CD4-positive, alpha-beta T cell (primary cell): ENCODE data around the gene RASGRP4. TPM values are rescaled to one million over a fixed set of nuclear protein-coding genes. Genes with fewer than 3 reads are reported as not detected.

Experiments
- ATAC-seq: fragments of 200-7000 bp; cut with Tn5 transposase; one replicate; pipeline ENCODE4 v1.10.0; 2022; ENCODE audit warnings: mild to moderate bottlenecking; ENCODE audit not compliant: poor library complexity
- CTCF ChIA-PET: fragments of 350-600 bp; sonication (Branson Sonifier 250); formaldehyde crosslinking; loops from one replicate; lab custom pipeline; 2021; ENCODE audit warnings: antibody characterized with exemption, inconsistent platforms; lab: Charles Lee
- POLR2A ChIA-PET: fragments of 350-600 bp; sonication (Branson Sonifier 250); formaldehyde crosslinking; loops from one replicate; lab custom pipeline; 2021; ENCODE audit warnings: antibody characterized with exemption, inconsistent platforms; lab: Charles Lee
- DNase-seq, 14 experiments: peaks; one replicate each; pipeline ENCODE4 v3.0.0-alpha.2; 2013 to 2020; ENCODE audit warnings: mixed read lengths in 2 of 14
- H3K27ac ChIP-seq, 2 donors: one replicate each; pipeline versions ENCODE4 v1.5.1 to v1.7.0; 2013; ENCODE audit warnings: low read length in 2 of 2, low read depth in 1 of 2, mild to moderate bottlenecking in 1 of 2
- H3K27me3 ChIP-seq, 2 experiments: 1 replicate in 1 of 2; 2 replicates in 1 of 2; pipeline versions ENCODE4 v1.6.1 to v1.7.0; 2013; ENCODE audit warnings: low read length in 2 of 2, control low read depth in 1 of 2, mild to moderate bottlenecking in 1 of 2, moderate library complexity in 1 of 2; ENCODE audit not compliant: insufficient read depth in 2 of 2, control insufficient read depth in 1 of 2
- H3K36me3 ChIP-seq: one replicate; pipeline ENCODE4 v1.6.1; 2013; ENCODE audit warnings: low read length, control low read depth; ENCODE audit not compliant: insufficient read depth
- H3K4me1 ChIP-seq: one replicate; pipeline ENCODE4 v1.6.1; 2013; ENCODE audit warnings: low read length, control low read depth; ENCODE audit not compliant: insufficient read depth
- H3K4me3 ChIP-seq: one replicate; pipeline ENCODE4 v1.5.1; 2013; ENCODE audit warnings: mild to moderate bottlenecking, low read length, moderate library complexity
- H3K9me3 ChIP-seq, 2 experiments: 1 replicate in 1 of 2; 2 replicates in 1 of 2; pipeline versions ENCODE4 v1.6.1 to v1.7.0; 2013; ENCODE audit warnings: low read length in 2 of 2, mild to moderate bottlenecking in 2 of 2, control low read depth in 1 of 2, moderate library complexity in 1 of 2; ENCODE audit not compliant: control insufficient read depth in 1 of 2, insufficient read depth in 1 of 2
- H3K27ac Mint-ChIP-seq: one replicate; pipeline ENCODE4 v1.8.0; 2020; ENCODE audit warnings: mixed read lengths
- H3K27me3 Mint-ChIP-seq: one replicate; pipeline ENCODE4 v1.8.0; 2021; ENCODE audit warnings: mixed read lengths
- H3K36me3 Mint-ChIP-seq: one replicate; pipeline ENCODE4 v1.8.0; 2021; ENCODE audit warnings: low read depth, mixed read lengths
- H3K4me1 Mint-ChIP-seq: one replicate; pipeline ENCODE4 v1.8.0; 2021; ENCODE audit warnings: low read depth, mixed read lengths
- H3K4me3 Mint-ChIP-seq: one replicate; pipeline ENCODE4 v1.8.0; 2020; ENCODE audit warnings: mild to moderate bottlenecking, mixed read lengths
- H3K9me3 Mint-ChIP-seq: one replicate; pipeline ENCODE4 v1.8.0; 2020; ENCODE audit warnings: mixed read lengths
- intact Hi-C, 2 experiments: fragments of 100-400 bp; cut with DNase I in 1 of 2; cut with micrococcal nuclease in 1 of 2; formaldehyde crosslinking; loops; one replicate each; pipeline versions ENCODE4 v1.15.1 to v1.9.0; 2023 to 2025; cut with DNase I, micrococcal nuclease
- total RNA-seq, 174 experiments: library from RNA in 2 of 174; stranded (reverse) in 2 of 174; gene quantifications; one replicate each; pipeline ENCODE4 v1.2.3 and lab custom pipeline; 2021 to 2026
- TF ChIP-seq, protein P1 (sequence below): fragments of 200-600 bp; IDR thresholded peaks from one replicate; pipeline ENCODE4 v1.8.0; 2022; ENCODE audit warnings: antibody characterized with exemption, mild to moderate bottlenecking

RASGRP4 gene
- total RNA-seq, 2 experiments from 2014 or later, result 0.30 to 0.45 TPM

DNA sequence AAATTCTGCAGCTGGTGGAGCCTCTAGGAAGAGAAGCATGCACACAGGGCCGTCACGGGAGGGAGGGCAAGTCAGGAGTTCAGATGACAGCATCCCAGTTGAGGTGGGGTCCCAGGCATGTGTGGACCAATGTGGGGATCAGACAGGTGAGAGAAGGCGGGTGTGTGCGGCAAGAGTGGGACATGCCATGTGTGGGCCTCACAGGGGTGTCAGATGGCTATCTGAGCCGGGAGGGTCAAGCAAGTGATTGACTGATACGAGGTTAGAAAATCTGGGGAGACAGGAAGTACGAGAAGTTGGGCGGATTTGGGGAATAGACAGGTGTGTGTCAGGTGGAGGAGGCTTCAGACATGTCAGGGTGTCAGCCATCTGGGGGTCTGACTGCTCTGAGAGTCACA, 8.9 kb downstream of the RASGRP4 start:
- Mint-ChIP-seq H3K4me1 (peaks cover 26% of the 10 kb centered on the region), H3K4me3 (peak overlapping the region; percentile 83), H3K27me3 (no peaks in the 10 kb centered on the region), H3K36me3 (no peaks in the 10 kb centered on the region), H3K27ac (peak overlapping the region; percentile 52), H3K9me3 (no peaks in the 10 kb centered on the region)
- Histone ChIP-seq H3K27ac (no peak overlapping the region), H3K27me3 (no peaks in the 10 kb centered on the region), H3K36me3 (peaks cover 2% of the 10 kb centered on the region), H3K9me3 (no peaks in the 10 kb centered on the region), H3K4me3 (no peak overlapping the region), H3K4me1 (peaks cover 18% of the 10 kb centered on the region)
- TF ChIP-seq, protein P1, sequence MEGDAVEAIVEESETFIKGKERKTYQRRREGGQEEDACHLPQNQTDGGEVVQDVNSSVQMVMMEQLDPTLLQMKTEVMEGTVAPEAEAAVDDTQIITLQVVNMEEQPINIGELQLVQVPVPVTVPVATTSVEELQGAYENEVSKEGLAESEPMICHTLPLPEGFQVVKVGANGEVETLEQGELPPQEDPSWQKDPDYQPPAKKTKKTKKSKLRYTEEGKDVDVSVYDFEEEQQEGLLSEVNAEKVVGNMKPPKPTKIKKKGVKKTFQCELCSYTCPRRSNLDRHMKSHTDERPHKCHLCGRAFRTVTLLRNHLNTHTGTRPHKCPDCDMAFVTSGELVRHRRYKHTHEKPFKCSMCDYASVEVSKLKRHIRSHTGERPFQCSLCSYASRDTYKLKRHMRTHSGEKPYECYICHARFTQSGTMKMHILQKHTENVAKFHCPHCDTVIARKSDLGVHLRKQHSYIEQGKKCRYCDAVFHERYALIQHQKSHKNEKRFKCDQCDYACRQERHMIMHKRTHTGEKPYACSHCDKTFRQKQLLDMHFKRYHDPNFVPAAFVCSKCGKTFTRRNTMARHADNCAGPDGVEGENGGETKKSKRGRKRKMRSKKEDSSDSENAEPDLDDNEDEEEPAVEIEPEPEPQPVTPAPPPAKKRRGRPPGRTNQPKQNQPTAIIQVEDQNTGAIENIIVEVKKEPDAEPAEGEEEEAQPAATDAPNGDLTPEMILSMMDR, result no peak
- ATAC-seq (no peak), DNase-seq (no peak)
- ChIA-PET POLR2A (interaction anchor here (1.9 kb wide), 1 partner anchor 14 kb away, joined by 4 read pairs; the partner anchor contains the start of gene FAM98C), CTCF (interaction anchor here (1.6 kb wide), 1 partner anchor 14 kb away, joined by 5 read pairs; the partner anchor contains the start of gene FAM98C)
- intact Hi-C loops, result no loop called here

DNA sequence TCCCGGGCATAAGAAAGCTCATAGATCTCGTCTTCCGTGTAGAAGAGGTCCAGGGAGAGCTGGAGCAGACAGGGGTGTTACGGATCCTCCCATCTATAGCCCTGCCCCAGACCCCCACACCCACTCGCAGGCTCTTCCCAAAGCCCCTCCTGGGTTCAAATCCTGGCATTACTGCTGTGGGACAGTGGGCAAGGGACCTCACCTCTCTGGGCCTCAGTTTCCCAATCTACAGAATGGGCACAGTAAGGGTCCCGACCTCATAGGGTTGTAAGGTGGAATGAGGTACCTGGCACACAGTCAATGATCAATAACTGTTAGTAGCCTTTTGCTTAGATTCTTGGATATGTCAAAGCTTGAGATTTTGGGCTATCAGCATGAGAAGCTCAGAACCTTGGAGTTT, 12.6 kb downstream of the RASGRP4 start:
- peaks cover 19% of the 10 kb centered on the region for H3K4me1 Mint-ChIP-seq
- POLR2A ChIA-PET, result interaction anchor here (1.9 kb wide), 1 partner anchor 10 kb away, joined by 5 read pairs; the partner anchor contains the start of gene FAM98C

DNA sequence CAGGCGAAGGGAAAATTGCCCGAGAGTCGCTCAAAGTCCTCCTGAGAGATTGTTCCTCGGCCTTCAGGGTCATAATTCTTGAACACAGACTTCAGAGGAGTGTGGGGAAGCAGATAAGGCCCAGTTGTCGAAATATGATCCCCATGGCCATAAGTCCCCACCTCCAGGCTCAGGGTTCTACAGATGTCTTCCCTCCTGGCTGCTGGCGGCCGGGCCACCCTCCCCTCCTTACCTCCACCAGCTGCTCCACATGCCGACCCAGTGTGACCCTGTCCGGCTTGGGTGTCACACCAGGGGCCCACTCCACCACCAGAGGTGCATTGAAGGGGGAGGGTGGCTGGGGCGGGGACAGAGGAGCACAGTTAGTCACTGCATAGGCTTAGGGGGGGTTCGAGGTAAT, 13.1 kb downstream of the RASGRP4 start:
- no peak overlapping the region for H3K4me3 ChIP-seq
- peaks cover 15% of the 10 kb centered on the region for H3K4me1 Mint-ChIP-seq
- intact Hi-C loops, result no loop called here
- no peaks in the 10 kb centered on the region for H3K9me3 Mint-ChIP-seq
- peaks cover 7% of the 10 kb centered on the region for H3K36me3 ChIP-seq
- H3K27ac Mint-ChIP-seq, result no peak overlapping the region
- peaks cover 1% of the 10 kb centered on the region for H3K36me3 Mint-ChIP-seq
- no peak overlapping the region for H3K4me3 Mint-ChIP-seq
- TF ChIP-seq, protein P1, result no peak
- no peak for DNase-seq
- ATAC-seq, result no peak
- H3K4me1 ChIP-seq, result peaks cover 10% of the 10 kb centered on the region
- ChIA-PET POLR2A (interaction anchor here (1.9 kb wide), 1 partner anchor 10 kb away, joined by 5 read pairs; the partner anchor contains the start of gene FAM98C), CTCF (no interaction called here)
- no peaks in the 10 kb centered on the region for H3K27me3 Mint-ChIP-seq
- H3K27me3 ChIP-seq, result no peaks in the 10 kb centered on the region
- no peaks in the 10 kb centered on the region for H3K9me3 ChIP-seq
- no peak overlapping the region for H3K27ac ChIP-seq

More for the DNA sequence above, 12.6 kb downstream of the RASGRP4 start:
- no peak overlapping the region for H3K4me3 ChIP-seq
- H3K4me1 ChIP-seq, result peaks cover 14% of the 10 kb centered on the region
- no peaks in the 10 kb centered on the region for H3K27me3 ChIP-seq
- TF ChIP-seq, protein P1, result no peak
- ATAC-seq (no peak), DNase-seq (no peak)
- no peak overlapping the region for H3K27ac ChIP-seq
- intact Hi-C loops, result no loop called here
- Mint-ChIP-seq H3K9me3 (no peaks in the 10 kb centered on the region), H3K27ac (no peak overlapping the region), H3K36me3 (no peaks in the 10 kb centered on the region), H3K4me3 (no peak overlapping the region), H3K27me3 (no peaks in the 10 kb centered on the region)
- CTCF ChIA-PET, result no interaction called here
- no peaks in the 10 kb centered on the region for H3K9me3 ChIP-seq
- H3K36me3 ChIP-seq, result peaks cover 6% of the 10 kb centered on the region
